ENCODE data around the gene RNF44. TPM values are rescaled to one million over a fixed set of nuclear protein-coding genes. Genes with fewer than 3 reads are reported as not detected.
"Not testable (repeated sequence)": the region's sequence is repeated elsewhere in the genome, so short reads cannot be mapped to it uniquely, and the experiment has no call there.

The RNF44 gene
- total and polyA plus RNA-seq, 4 donors: 3.2 to 6.4 (median 4.7) TPM

- Histone ChIP-seq H3K27me3 (ENCODE audit: control insufficient read depth in 4 of 4, insufficient read depth in 4 of 4, low read length in 3 of 4) (no peaks in the 10 kb centered on the region), H3K4me1 (ENCODE audit: control insufficient read depth in 4 of 4, insufficient read depth in 4 of 4, low read length in 3 of 4) (peaks cover 0 to under 1% (median 0%) of the 10 kb centered on the region in 4 donors), H3K4me3 (ENCODE audit: low read depth in 1 of 3, low read length in 3 of 3) (no peak overlapping the region), H3K36me3 (ENCODE audit: control insufficient read depth in 4 of 4, insufficient read depth in 3 of 4, low read depth in 1 of 4, low read length in 3 of 4) (peaks cover 6 to 70% (median 53%) of the 10 kb centered on the region in 4 donors), H3K9me3 (ENCODE audit: control insufficient read depth in 4 of 4, low read length in 3 of 4) (no peaks in the 10 kb centered on the region), H3K27ac (ENCODE audit: low read depth in 1 of 2, low read length in 2 of 2) (no peak overlapping the region), H3K9ac (ENCODE audit: low read depth in 1 of 2, low read length in 2 of 2) (no peak overlapping the region)
- TF ChIP-seq SP1 (IDR thresholded peaks at IDR 0.05) (no peak), RAD21 (IDR thresholded peaks at IDR 0.05) (no peak), GABPA (IDR thresholded peaks at IDR 0.05 in 1 of 2, conservative IDR thresholded peaks at IDR 0.05 in 1 of 2) (no peak), ATF3 (IDR thresholded peaks at IDR 0.05) (no peak), RXRA (IDR thresholded peaks at IDR 0.05) (no peak), HNF4G (IDR thresholded peaks at IDR 0.05) (no peak), HNF4A (conservative IDR thresholded peaks at IDR 0.05) (no peak)
- 70% methylated on average over 8 of the region's 8 CpGs for WGBS
- no peak for DNase-seq (ENCODE audit: low spot score)
Observed at GRCh38 chr5:176491901-176492300, 45.3 kb downstream of the RNF44 start.

GRCh38 chr5:176491101-176491502, 46.1 kb downstream of the RNF44 start:
- TF ChIP-seq MAX (IDR thresholded peaks at IDR 0.05): no peak
- Histone ChIP-seq H3K9ac (ENCODE audit: low read depth in 1 of 2, low read length in 2 of 2) (no peak overlapping the region), H3K27ac (ENCODE audit: low read depth in 1 of 2, low read length in 2 of 2) (no peak overlapping the region), H3K27me3 (ENCODE audit: control insufficient read depth in 4 of 4, insufficient read depth in 4 of 4, low read length in 3 of 4) (no peaks in the 10 kb centered on the region), H3K36me3 (ENCODE audit: control insufficient read depth in 4 of 4, insufficient read depth in 3 of 4, low read depth in 1 of 4, low read length in 3 of 4) (peaks cover 5 to 62% (median 45%) of the 10 kb centered on the region in 4 donors), H3K9me3 (ENCODE audit: control insufficient read depth in 4 of 4, low read length in 3 of 4) (no peaks in the 10 kb centered on the region), H3K4me1 (ENCODE audit: control insufficient read depth in 4 of 4, insufficient read depth in 4 of 4, low read length in 3 of 4) (peaks cover 0 to 9% (median 5%) of the 10 kb centered on the region in 4 donors), H3K4me3 (ENCODE audit: low read depth in 1 of 3, low read length in 3 of 3) (no peak overlapping the region)
- DNase-seq (ENCODE audit: low spot score): no peak
- WGBS: 66% methylated on average over 3 of the region's 3 CpGs

- Histone ChIP-seq H3K36me3 (ENCODE audit: control insufficient read depth in 4 of 4, insufficient read depth in 3 of 4, low read depth in 1 of 4, low read length in 3 of 4) (peaks cover 5 to 60% (median 41%) of the 10 kb centered on the region in 4 donors), H3K4me1 (ENCODE audit: control insufficient read depth in 4 of 4, insufficient read depth in 4 of 4, low read length in 3 of 4) (peaks cover 0 to 14% (median 11%) of the 10 kb centered on the region in 4 donors), H3K27ac (ENCODE audit: low read depth in 1 of 2, low read length in 2 of 2) (no peak overlapping the region), H3K4me3 (ENCODE audit: low read depth in 1 of 3, low read length in 3 of 3) (no peak overlapping the region), H3K27me3 (ENCODE audit: control insufficient read depth in 4 of 4, insufficient read depth in 4 of 4, low read length in 3 of 4) (no peaks in the 10 kb centered on the region), H3K9me3 (ENCODE audit: control insufficient read depth in 4 of 4, low read length in 3 of 4) (no peaks in the 10 kb centered on the region), H3K9ac (ENCODE audit: low read depth in 1 of 2, low read length in 2 of 2) (no peak overlapping the region)
- WGBS: 100% methylated on average over 1 of the region's 1 CpG
- TF ChIP-seq RAD21 (IDR thresholded peaks at IDR 0.05) (peak in 1 of 2 donors; percentile 42), NR2F2 (IDR thresholded peaks at IDR 0.05) (no peak), HNF4A (conservative IDR thresholded peaks at IDR 0.05) (no peak)
- no peak for DNase-seq (ENCODE audit: low spot score)
Observed at GRCh38 chr5:176490301-176490700, 46.9 kb downstream of the RNF44 start.

- Histone ChIP-seq H3K9me3 (ENCODE audit: control insufficient read depth in 4 of 4, low read length in 3 of 4) (no peaks in the 10 kb centered on the region), H3K4me3 (ENCODE audit: low read depth in 1 of 3, low read length in 3 of 3) (no peak overlapping the region), H3K9ac (ENCODE audit: low read depth in 1 of 2, low read length in 2 of 2) (no peak overlapping the region), H3K4me1 (ENCODE audit: control insufficient read depth in 4 of 4, insufficient read depth in 4 of 4, low read length in 3 of 4) (peaks cover 0 to 16% (median 12%) of the 10 kb centered on the region in 4 donors), H3K27ac (ENCODE audit: low read depth in 1 of 2, low read length in 2 of 2) (no peak overlapping the region), H3K27me3 (ENCODE audit: control insufficient read depth in 4 of 4, insufficient read depth in 4 of 4, low read length in 3 of 4) (no peaks in the 10 kb centered on the region), H3K36me3 (ENCODE audit: control insufficient read depth in 4 of 4, insufficient read depth in 3 of 4, low read depth in 1 of 4, low read length in 3 of 4) (peaks cover 5 to 50% (median 32%) of the 10 kb centered on the region in 4 donors)
- WGBS: 96% methylated on average over 1 of the region's 1 CpG
- TF ChIP-seq EGR1 (IDR thresholded peaks at IDR 0.05; ENCODE audit: low read depth in 2 of 2) (no peak), JUND (IDR thresholded peaks at IDR 0.05) (no peak), YY1 (IDR thresholded peaks at IDR 0.05) (no peak)
- DNase-seq (ENCODE audit: low spot score): no peak
Observed at GRCh38 chr5:176489077-176489476, 48.1 kb downstream of the RNF44 start.

- not testable (repeated sequence) for DNase-seq (ENCODE audit: low spot score); H3K9ac ChIP-seq (ENCODE audit: low read depth in 1 of 2, low read length in 2 of 2); H3K27me3 ChIP-seq (ENCODE audit: control insufficient read depth in 4 of 4, insufficient read depth in 4 of 4, low read length in 3 of 4); H3K27ac ChIP-seq (ENCODE audit: low read depth in 1 of 2, low read length in 2 of 2); H3K4me3 ChIP-seq (ENCODE audit: low read depth in 1 of 3, low read length in 3 of 3); H3K9me3 ChIP-seq (ENCODE audit: control insufficient read depth in 4 of 4, low read length in 3 of 4)
- H3K36me3 ChIP-seq (ENCODE audit: control insufficient read depth in 4 of 4, insufficient read depth in 3 of 4, low read depth in 1 of 4, low read length in 3 of 4): peaks cover 5 to 31% (median 13%) of the 10 kb centered on the region in 4 donors
- peaks cover 0 to 16% (median 12%) of the 10 kb centered on the region in 4 donors for H3K4me1 ChIP-seq (ENCODE audit: control insufficient read depth in 4 of 4, insufficient read depth in 4 of 4, low read length in 3 of 4)
- over 99% methylated on average over 4 of the region's 4 CpGs for WGBS
Observed at GRCh38 chr5:176487160-176487559, 50.0 kb downstream of the RNF44 start.

All from liver (tissue), 9 donors.